OCI-LY7 (cell line): ENCODE measurements around the gene SRBD1. TPM values are rescaled to one million over a fixed set of nuclear protein-coding genes. Genes with fewer than 3 reads are reported as not detected.

Experiments used
- BruUV-seq: library from RNA; stranded (reverse); fragments of 400-500 nt; replicated peaks from 2 replicates; lab custom pipeline; 2021; lab: Mats Ljungman, UMichigan
- CTCF ChIA-PET: fragments of 300-600 bp; sonication (Branson Sonifier 250); formaldehyde crosslinking; loops from one replicate; lab custom pipeline; 2022; ENCODE audit warnings: antibody characterized with exemption; ENCODE audit not compliant: unreplicated experiment; lab: Charles Lee
- POLR2A ChIA-PET: fragments of 300-600 bp; sonication (Branson Sonifier 250); formaldehyde crosslinking; loops from one replicate; lab custom pipeline; 2022; ENCODE audit warnings: antibody characterized with exemption; lab: Charles Lee
- DNase-seq: peaks from one replicate; pipeline ENCODE4 v3.0.0-alpha.2; 2015; ENCODE audit warnings: low spot score
- H2AFZ ChIP-seq: fragments of 200-600 bp; sonication (generic), shearing (Covaris generic); 2 replicates; pipeline ENCODE4 v1.6.1; 2014; ENCODE audit warnings: mild to moderate bottlenecking, antibody characterized with exemption, low read length, moderate library complexity
- H3K27ac ChIP-seq: fragments of 200-600 bp; sonication (generic); 2 replicates; pipeline ENCODE4 v1.5.1; 2014; ENCODE audit warnings: mixed run types, low read depth, mild to moderate bottlenecking, moderate library complexity, low read length, inconsistent platforms; ENCODE audit not compliant: poor library complexity, severe bottlenecking
- H3K36me3 ChIP-seq: fragments of 200-600 bp; sonication (generic); 2 replicates; pipeline ENCODE4 v1.6.1; 2014; ENCODE audit warnings: mild to moderate bottlenecking, antibody characterized with exemption, low read length, moderate library complexity, mixed read lengths; ENCODE audit not compliant: insufficient read depth
- H3K4me1 ChIP-seq: fragments of 200-600 bp; sonication (generic); 2 replicates; pipeline ENCODE4 v1.5.1; 2014; ENCODE audit warnings: mild to moderate bottlenecking, low read length; ENCODE audit not compliant: insufficient read depth, poor library complexity, severe bottlenecking
- H3K4me2 ChIP-seq: fragments of 200-600 bp; sonication (generic); 2 replicates; pipeline ENCODE4 v1.6.1; 2014; ENCODE audit warnings: mild to moderate bottlenecking, low read length
- H3K4me3 ChIP-seq: fragments of 200-600 bp; sonication (generic); 2 replicates; pipeline ENCODE4 v1.5.1; 2014; ENCODE audit warnings: mild to moderate bottlenecking, low read depth, low read length; ENCODE audit not compliant: poor library complexity, severe bottlenecking
- H3K79me2 ChIP-seq: fragments of 200-600 bp; sonication (generic); 2 replicates; pipeline ENCODE4 v1.6.1; 2016; ENCODE audit warnings: low read depth, mild to moderate bottlenecking, low read length, moderate library complexity, mixed read lengths; ENCODE audit not compliant: insufficient read depth
- H3K9me2 ChIP-seq: fragments of 200-600 bp; sonication (generic); 2 replicates; pipeline ENCODE4 v1.6.1; 2016; ENCODE audit warnings: mild to moderate bottlenecking, low read length, mixed read lengths; ENCODE audit not compliant: insufficient read depth
- H3K9me3 ChIP-seq: fragments of 200-600 bp; sonication (generic); 2 replicates; pipeline ENCODE4 v1.6.1; 2014; ENCODE audit warnings: mild to moderate bottlenecking, mixed run types, low read length, mixed read lengths
- H4K20me1 ChIP-seq: fragments of 200-600 bp; sonication (generic); 2 replicates; pipeline ENCODE4 v1.6.1; 2014; ENCODE audit warnings: mild to moderate bottlenecking, antibody characterized with exemption, low read length, moderate library complexity, mixed read lengths; ENCODE audit not compliant: insufficient read depth
- EZH2phosphoT487 ChIP-seq: fragments of 200-600 bp; sonication (generic); IDR thresholded peaks from 2 replicates; pipeline ENCODE4 v1.6.1; 2018; ENCODE audit warnings: low read depth, borderline replicate concordance, mild to moderate bottlenecking, mixed run types, antibody characterized with exemption, low read length, moderate library complexity, mixed read lengths
- intact Hi-C: fragments of 100-400 bp; cut with micrococcal nuclease; formaldehyde crosslinking; loops from one replicate; pipeline ENCODE4 v1.10.0; 2022; ENCODE audit not compliant: unreplicated experiment
- total RNA-seq, 2 experiments: library from RNA; depleted of rRNA in 1 of 2; stranded (reverse); fragments of >200 nt in 1 of 2; shearing (Covaris generic) in 1 of 2; gene quantifications; 2 replicates each; pipeline ENCODE4 v1.2.3, GENCODE V29; 2014 to 2022
- TF ChIP-seq, protein P1 (sequence below): fragments of 200-600 bp; sonication (generic); conservative IDR thresholded peaks from 2 replicates; pipeline ENCODE4 v1.5.1; 2014; ENCODE audit warnings: mild to moderate bottlenecking, antibody characterized with exemption, low read length, moderate library complexity, mixed read lengths

Gene SRBD1
- total RNA-seq, 2 experiments from 2014 or later = 13.9 to 16.0 TPM

- Histone ChIP-seq H3K4me1 (peaks cover 44% of the 10 kb centered on the region), H3K4me2 (no peak overlapping the region), H3K27ac (no peak overlapping the region), H3K36me3 (peaks cover 40% of the 10 kb centered on the region), H3K4me3 (no peak overlapping the region), H3K9me2 (no peaks in the 10 kb centered on the region), H2AFZ (no peak overlapping the region), H3K9me3 (peaks cover 5% of the 10 kb centered on the region; the same call in 1 of the 2 replicates), H4K20me1 (no peaks in the 10 kb centered on the region), H3K79me2 (no peaks in the 10 kb centered on the region)
- CTCF ChIA-PET = no interaction called here
- intact Hi-C loops = no loop called here
- TF ChIP-seq EZH2phosphoT487 = no peak
- TF ChIP-seq, protein P1, sequence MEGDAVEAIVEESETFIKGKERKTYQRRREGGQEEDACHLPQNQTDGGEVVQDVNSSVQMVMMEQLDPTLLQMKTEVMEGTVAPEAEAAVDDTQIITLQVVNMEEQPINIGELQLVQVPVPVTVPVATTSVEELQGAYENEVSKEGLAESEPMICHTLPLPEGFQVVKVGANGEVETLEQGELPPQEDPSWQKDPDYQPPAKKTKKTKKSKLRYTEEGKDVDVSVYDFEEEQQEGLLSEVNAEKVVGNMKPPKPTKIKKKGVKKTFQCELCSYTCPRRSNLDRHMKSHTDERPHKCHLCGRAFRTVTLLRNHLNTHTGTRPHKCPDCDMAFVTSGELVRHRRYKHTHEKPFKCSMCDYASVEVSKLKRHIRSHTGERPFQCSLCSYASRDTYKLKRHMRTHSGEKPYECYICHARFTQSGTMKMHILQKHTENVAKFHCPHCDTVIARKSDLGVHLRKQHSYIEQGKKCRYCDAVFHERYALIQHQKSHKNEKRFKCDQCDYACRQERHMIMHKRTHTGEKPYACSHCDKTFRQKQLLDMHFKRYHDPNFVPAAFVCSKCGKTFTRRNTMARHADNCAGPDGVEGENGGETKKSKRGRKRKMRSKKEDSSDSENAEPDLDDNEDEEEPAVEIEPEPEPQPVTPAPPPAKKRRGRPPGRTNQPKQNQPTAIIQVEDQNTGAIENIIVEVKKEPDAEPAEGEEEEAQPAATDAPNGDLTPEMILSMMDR = no peak
- POLR2A ChIA-PET = interaction anchor here (7.8 kb wide), 1 partner anchor 12 kb away, joined by 114 read pairs; no protein-coding TSS in a partner anchor
- BruUV-seq = no TSS peak
- DNase-seq = no peak
These were observed 166.0 kb downstream of the SRBD1 start for GRCh38 chr2:45445037-45445436.

DNA sequence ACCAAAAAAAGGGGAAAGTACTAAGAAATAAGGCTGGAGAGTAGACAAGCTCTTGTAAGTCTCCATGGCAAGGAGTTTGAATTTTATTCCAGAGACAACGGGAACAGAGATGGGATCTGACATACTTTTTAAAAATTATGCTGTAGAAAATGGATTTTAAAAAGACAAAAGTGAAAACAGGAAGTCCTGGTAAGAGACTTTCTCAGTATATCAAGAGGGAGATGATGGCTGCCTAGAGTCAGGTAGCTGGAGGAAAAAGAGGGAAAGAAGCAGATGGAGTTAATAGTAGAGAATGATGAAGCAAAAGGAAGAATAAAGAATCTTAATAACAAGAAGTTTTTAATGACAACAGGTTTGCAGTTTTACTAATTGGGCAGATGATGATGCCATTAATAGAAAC is 168.1 kb downstream of the SRBD1 start:
- H2AFZ ChIP-seq = peak overlapping the region; percentile 71
- H3K9me2 ChIP-seq = no peaks in the 10 kb centered on the region
- peak overlapping the region; percentile 27; the same call in 1 of the 2 replicates for H3K4me2 ChIP-seq
- POLR2A ChIA-PET = interaction anchor here (0.6 to 7.8 kb wide), 7 partner anchors 10 to 1269 kb away, joined by 3 to 114 read pairs (median 5); no protein-coding TSS in a partner anchor
- BruUV-seq = no TSS peak
- TF ChIP-seq, protein P1 = no peak
- no peak for TF ChIP-seq EZH2phosphoT487
- peaks cover 39% of the 10 kb centered on the region for H3K36me3 ChIP-seq
- no peak overlapping the region for H3K4me3 ChIP-seq
- peaks cover 58% of the 10 kb centered on the region for H3K4me1 ChIP-seq
- H3K79me2 ChIP-seq = no peaks in the 10 kb centered on the region
- H4K20me1 ChIP-seq = no peaks in the 10 kb centered on the region
- intact Hi-C loops = loop anchor here (2.0 to 5.0 kb wide), 2 partner anchors 52 to 261 kb away; no protein-coding TSS in a partner anchor
- CTCF ChIA-PET = no interaction called here
- no peak for DNase-seq
- H3K27ac ChIP-seq = peak overlapping the region; percentile 100
- peaks cover 5% of the 10 kb centered on the region; the same call in 1 of the 2 replicates for H3K9me3 ChIP-seq

DNA sequence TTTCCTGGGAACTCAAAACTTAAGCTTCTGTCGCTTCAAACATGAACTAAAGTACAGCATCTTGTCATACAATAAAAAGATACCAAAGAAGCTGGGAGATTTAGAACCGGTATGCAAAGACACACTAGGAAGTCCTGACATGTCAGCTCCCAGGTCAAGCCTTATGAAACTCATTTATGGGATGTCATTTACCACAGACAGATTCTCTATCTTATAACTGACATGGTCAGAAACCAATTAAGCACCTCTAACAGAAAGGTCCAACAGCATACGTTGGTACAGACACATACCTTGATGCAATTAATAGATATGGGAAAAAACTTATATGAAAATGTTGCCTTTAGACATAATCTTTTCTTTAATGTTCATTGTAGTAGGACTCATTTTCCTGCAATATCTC is 169.0 kb downstream of the SRBD1 start:
- Histone ChIP-seq H3K36me3 (peaks cover 46% of the 10 kb centered on the region), H3K4me3 (no peak overlapping the region), H3K27ac (peak overlapping the region; percentile 100), H3K4me1 (peaks cover 68% of the 10 kb centered on the region), H3K9me3 (peaks cover 11% of the 10 kb centered on the region; the same call in 1 of the 2 replicates), H4K20me1 (no peaks in the 10 kb centered on the region), H3K79me2 (no peaks in the 10 kb centered on the region), H3K4me2 (no peak overlapping the region), H3K9me2 (no peaks in the 10 kb centered on the region), H2AFZ (no peak overlapping the region; the same call in 1 of the 2 replicates)
- intact Hi-C loops = loop anchor here (2.0 to 5.0 kb wide), 2 partner anchors 53 to 260 kb away; no protein-coding TSS in a partner anchor
- no TSS peak for BruUV-seq
- DNase-seq = no peak
- CTCF ChIA-PET = interaction anchor here (1.0 kb wide), 1 partner anchor 16 kb away, joined by 4 read pairs; no protein-coding TSS in a partner anchor
- TF ChIP-seq EZH2phosphoT487 = no peak
- POLR2A ChIA-PET = interaction anchor here (1.0 to 7.8 kb wide), 5 partner anchors 9 to 23 kb away, joined by 3 to 114 read pairs (median 7); no protein-coding TSS in a partner anchor
